ENCODE data around the gene ZNF462.

ZNF462 gene

GRCh38 chr9:106961623-106962022, 98.7 kb downstream of the ZNF462 start:
- TF ChIP-seq CTCF (IDR thresholded peaks at IDR 0.05; ENCODE audit: low read depth, low read length, missing control alignments) = no peak
- in situ Hi-C loops (cut with HindIII; ENCODE audit: low sequenced_read_pairs) = no loop called here
- DNase-seq (ENCODE audit: low read depth) = no peak
- H3K4me3 ChIP-seq (ENCODE audit: low read depth, low read length) = no peak overlapping the region

- no peak for DNase-seq (ENCODE audit: low read depth)
- in situ Hi-C loops (cut with HindIII; ENCODE audit: low sequenced_read_pairs) = no loop called here
- no peak for TF ChIP-seq CTCF (IDR thresholded peaks at IDR 0.05; ENCODE audit: low read depth, low read length, missing control alignments)
Observed at GRCh38 chr9:106962122-106962521, 99.2 kb downstream of the ZNF462 start.

GRCh38 chr9:106962615-106963363, 99.8 kb downstream of the ZNF462 start:
- no peak overlapping the region for H3K4me3 ChIP-seq (ENCODE audit: low read depth, low read length)
- DNase-seq (ENCODE audit: low read depth) = no peak
- in situ Hi-C loops (cut with HindIII; ENCODE audit: low sequenced_read_pairs) = no loop called here
- TF ChIP-seq CTCF (IDR thresholded peaks at IDR 0.05; ENCODE audit: low read depth, low read length, missing control alignments) = no peak

More at GRCh38 chr9:106962122-106962521, 99.2 kb downstream of the ZNF462 start:
- H3K4me3 ChIP-seq (ENCODE audit: low read depth, low read length) = no peak overlapping the region

- no peak overlapping the region for H3K4me3 ChIP-seq (ENCODE audit: low read depth, low read length)
- DNase-seq (ENCODE audit: low read depth) = no peak
- in situ Hi-C loops (cut with HindIII; ENCODE audit: low sequenced_read_pairs) = no loop called here
- TF ChIP-seq CTCF (IDR thresholded peaks at IDR 0.05; ENCODE audit: low read depth, low read length, missing control alignments) = no peak
Observed at GRCh38 chr9:106963684-106964083, 100.7 kb downstream of the ZNF462 start.

GRCh38 chr9:106964329-106964728, 101.4 kb downstream of the ZNF462 start:
- TF ChIP-seq CTCF (IDR thresholded peaks at IDR 0.05; ENCODE audit: low read depth, low read length, missing control alignments) = no peak
- no peak for DNase-seq (ENCODE audit: low read depth)
- in situ Hi-C loops (cut with HindIII; ENCODE audit: low sequenced_read_pairs) = no loop called here
- H3K4me3 ChIP-seq (ENCODE audit: low read depth, low read length) = no peak overlapping the region

- TF ChIP-seq CTCF (IDR thresholded peaks at IDR 0.05; ENCODE audit: low read depth, low read length, missing control alignments) = no peak
- in situ Hi-C loops (cut with HindIII; ENCODE audit: low sequenced_read_pairs) = no loop called here
- no peak overlapping the region for H3K4me3 ChIP-seq (ENCODE audit: low read depth, low read length)
- no peak for DNase-seq (ENCODE audit: low read depth)
Observed at GRCh38 chr9:106964822-106965525, 102.0 kb downstream of the ZNF462 start.

Measured in astrocyte of the cerebellum (primary cell).